Chondrocyte (in vitro differentiated cells): ENCODE results near the gene TNPO3. TPM values are rescaled to one million over a fixed set of nuclear protein-coding genes. Genes with fewer than 3 reads are reported as not detected.

Experiments
- DNase-seq: peaks from one replicate; pipeline ENCODE4 v3.0.0; 2021; ENCODE audit warnings: mixed read lengths, low spot score
- H3K27ac Mint-ChIP-seq: one replicate; pipeline ENCODE4 v1.8.0; 2021; ENCODE audit warnings: mild to moderate bottlenecking, moderate library complexity, mixed read lengths; ENCODE audit not compliant: unreplicated experiment
- H3K27me3 Mint-ChIP-seq: 2 replicates; pipeline ENCODE4 v1.8.0; 2021; ENCODE audit warnings: low read depth, mixed read lengths
- H3K36me3 Mint-ChIP-seq: 2 replicates; pipeline ENCODE4 v1.8.0; 2021; ENCODE audit warnings: low read depth, mixed read lengths
- H3K4me1 Mint-ChIP-seq: 2 replicates; pipeline ENCODE4 v1.8.0; 2021; ENCODE audit warnings: low read depth, mild to moderate bottlenecking, mixed read lengths
- H3K4me3 Mint-ChIP-seq: one replicate; pipeline ENCODE4 v1.8.0; 2021; ENCODE audit warnings: mild to moderate bottlenecking, moderate library complexity, mixed read lengths; ENCODE audit not compliant: unreplicated experiment
- H3K9me3 Mint-ChIP-seq: 2 replicates; pipeline ENCODE4 v1.8.0; 2021; ENCODE audit warnings: low read depth, mixed read lengths
- total RNA-seq: library from RNA; stranded (reverse); gene quantifications from 3 replicates; pipeline ENCODE4 v1.2.1, GENCODE V29; 2021
- TF ChIP-seq, protein P1 (sequence below): fragments of 200-600 bp; sonication (generic); IDR thresholded peaks from 2 replicates; pipeline ENCODE4 v1.5.0; 2021; ENCODE audit warnings: antibody characterized with exemption, mild to moderate bottlenecking, moderate library complexity

TNPO3 gene
- total RNA-seq, 1 donor from 2014 or later = 44.0 TPM

DNA sequence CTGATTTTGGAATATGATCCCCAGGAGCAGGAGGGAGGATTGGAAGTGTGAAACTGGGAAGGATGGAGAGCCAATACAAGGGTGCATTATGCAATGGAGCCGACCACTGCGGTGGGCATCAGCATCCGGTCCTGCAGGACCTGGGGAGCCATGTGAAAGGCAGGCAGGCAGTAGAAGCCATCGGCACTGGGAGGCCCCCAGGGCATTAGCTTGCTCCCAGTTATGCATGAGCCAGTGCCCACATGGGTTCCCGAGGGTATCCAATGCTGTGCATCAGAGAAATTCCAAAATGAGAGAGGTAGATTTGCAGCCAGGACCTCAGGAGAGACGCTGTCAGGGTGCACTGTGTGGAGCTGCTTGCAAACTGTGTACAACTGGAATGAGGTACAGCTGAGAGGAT lies 135.7 kb downstream of the TNPO3 start:
- Mint-ChIP-seq H3K4me3 (no peak overlapping the region), H3K27me3 (peaks cover 54% of the 10 kb centered on the region), H3K27ac (no peak overlapping the region), H3K4me1 (peaks cover 3% of the 10 kb centered on the region), H3K9me3 (no peaks in the 10 kb centered on the region), H3K36me3 (no peaks in the 10 kb centered on the region)
- DNase-seq = no peak
- TF ChIP-seq, protein P1, sequence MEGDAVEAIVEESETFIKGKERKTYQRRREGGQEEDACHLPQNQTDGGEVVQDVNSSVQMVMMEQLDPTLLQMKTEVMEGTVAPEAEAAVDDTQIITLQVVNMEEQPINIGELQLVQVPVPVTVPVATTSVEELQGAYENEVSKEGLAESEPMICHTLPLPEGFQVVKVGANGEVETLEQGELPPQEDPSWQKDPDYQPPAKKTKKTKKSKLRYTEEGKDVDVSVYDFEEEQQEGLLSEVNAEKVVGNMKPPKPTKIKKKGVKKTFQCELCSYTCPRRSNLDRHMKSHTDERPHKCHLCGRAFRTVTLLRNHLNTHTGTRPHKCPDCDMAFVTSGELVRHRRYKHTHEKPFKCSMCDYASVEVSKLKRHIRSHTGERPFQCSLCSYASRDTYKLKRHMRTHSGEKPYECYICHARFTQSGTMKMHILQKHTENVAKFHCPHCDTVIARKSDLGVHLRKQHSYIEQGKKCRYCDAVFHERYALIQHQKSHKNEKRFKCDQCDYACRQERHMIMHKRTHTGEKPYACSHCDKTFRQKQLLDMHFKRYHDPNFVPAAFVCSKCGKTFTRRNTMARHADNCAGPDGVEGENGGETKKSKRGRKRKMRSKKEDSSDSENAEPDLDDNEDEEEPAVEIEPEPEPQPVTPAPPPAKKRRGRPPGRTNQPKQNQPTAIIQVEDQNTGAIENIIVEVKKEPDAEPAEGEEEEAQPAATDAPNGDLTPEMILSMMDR = no peak

DNA sequence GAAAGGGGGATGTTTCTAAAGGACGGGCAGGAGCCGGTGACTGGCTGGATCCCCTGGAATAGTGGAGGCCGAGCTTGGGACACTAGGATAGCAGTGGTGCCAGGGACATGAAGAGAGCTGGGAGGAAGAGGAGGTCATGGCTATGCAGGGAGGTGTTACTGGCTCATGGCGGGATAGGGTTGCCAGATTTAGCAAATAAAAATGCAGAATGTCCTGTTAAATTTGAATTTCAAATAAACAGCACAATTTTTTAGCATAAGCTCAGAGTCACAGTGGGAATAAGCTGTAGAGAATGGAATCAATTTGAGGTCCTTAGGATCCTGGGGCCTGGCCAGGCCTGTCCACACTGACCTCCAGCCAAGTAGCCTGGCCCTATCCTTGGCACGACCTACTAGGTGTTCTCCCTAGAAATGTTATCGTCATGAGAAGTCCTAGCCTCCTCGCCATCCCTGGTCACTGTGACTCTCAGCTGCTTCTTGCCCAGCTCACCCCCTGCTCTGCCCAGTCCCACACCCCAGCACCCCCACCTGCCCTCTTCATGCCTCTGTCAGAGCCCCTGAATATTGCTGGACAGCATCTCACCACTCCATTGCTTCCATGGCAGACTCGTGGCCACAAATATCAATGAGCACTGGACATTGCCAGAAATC lies 136.8 kb downstream of the TNPO3 start:
- no peak for DNase-seq
- Mint-ChIP-seq H3K27ac (no peak overlapping the region), H3K9me3 (no peaks in the 10 kb centered on the region), H3K36me3 (no peaks in the 10 kb centered on the region), H3K4me3 (no peak overlapping the region), H3K27me3 (peaks cover 52% of the 10 kb centered on the region), H3K4me1 (peaks cover 3% of the 10 kb centered on the region)
- TF ChIP-seq, protein P1 = no peak

DNA sequence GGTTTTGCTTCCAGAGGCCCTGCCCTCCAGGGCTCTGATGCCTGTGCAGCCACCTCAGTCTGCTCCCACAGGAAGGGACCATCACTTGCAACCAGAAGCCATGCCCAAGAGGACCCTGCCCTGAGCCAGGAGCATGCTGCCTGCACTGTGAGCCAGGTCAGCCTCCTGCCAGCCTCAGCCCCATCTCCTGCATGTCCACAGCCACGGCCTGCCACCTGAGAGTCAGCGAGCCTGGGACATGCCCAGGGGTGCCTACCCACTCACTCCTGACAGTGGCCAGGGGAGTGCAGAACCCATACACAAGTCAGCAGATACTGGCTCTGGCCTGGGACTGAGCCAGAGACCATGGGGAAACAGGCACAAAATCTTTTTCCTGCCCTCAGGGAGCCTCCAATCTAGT lies 137.8 kb downstream of the TNPO3 start:
- Mint-ChIP-seq H3K9me3 (no peaks in the 10 kb centered on the region), H3K27me3 (peaks cover 47% of the 10 kb centered on the region), H3K4me3 (no peak overlapping the region), H3K27ac (no peak overlapping the region), H3K4me1 (peaks cover 3% of the 10 kb centered on the region), H3K36me3 (no peaks in the 10 kb centered on the region)
- TF ChIP-seq, protein P1 = no peak
- DNase-seq = no peak

DNA sequence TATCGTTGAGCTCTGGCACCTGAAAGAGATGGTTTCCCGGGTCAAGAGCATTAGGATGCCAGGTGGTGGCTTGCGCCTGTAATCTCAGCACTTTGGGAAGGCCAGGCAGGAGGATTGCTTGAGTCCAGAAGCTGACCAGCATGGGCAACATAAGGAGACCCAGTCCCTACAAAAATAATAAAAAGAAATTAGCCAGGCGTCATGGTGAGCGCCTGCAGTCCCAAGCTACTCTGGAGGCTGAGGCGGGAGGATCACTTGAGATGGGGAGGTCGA lies 138.3 kb downstream of the TNPO3 start:
- Mint-ChIP-seq H3K9me3 (no peaks in the 10 kb centered on the region), H3K4me1 (peaks cover 3% of the 10 kb centered on the region), H3K4me3 (no peak overlapping the region), H3K27ac (no peak overlapping the region), H3K36me3 (no peaks in the 10 kb centered on the region), H3K27me3 (peaks cover 47% of the 10 kb centered on the region)
- TF ChIP-seq, protein P1 = no peak
- no peak for DNase-seq

DNA sequence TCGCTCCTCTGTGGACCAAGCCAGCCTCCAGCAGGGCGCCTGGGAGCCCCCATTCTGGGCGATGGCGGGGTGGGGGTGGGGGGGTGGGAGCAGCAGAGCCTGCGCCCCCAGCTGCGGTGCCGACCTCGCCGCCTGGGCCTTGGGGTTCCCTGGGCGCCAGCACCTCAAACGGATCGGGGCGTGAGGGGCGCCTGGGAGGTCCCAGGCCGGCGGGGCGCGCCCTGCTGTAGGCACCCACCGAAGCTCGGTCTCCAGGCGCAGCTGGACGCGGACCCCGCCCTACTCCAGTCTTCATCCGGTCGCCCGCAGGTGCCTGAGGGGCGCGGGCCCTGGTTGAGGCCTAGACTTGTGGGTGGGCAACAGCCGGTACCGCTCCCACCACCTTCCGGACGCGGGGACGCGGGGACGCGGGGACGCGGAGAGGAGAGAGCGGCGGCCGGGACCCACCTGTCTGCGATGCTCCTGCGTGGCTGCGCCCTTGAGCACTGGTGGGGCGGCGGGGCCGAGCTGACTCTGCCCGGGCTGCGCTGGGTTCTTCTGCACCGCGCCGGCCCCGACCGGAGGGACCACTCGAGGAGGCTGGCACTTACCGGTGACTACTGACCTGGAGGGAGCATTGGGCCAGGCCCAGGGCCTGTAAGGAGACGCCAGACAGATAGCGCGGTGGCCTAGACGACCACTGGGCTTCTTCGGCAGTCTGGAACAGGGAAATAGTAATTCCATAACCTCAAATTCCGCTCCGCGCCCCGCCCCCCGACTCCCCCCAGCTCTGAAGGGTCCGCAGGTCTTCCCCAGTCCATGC lies 138.9 kb downstream of the TNPO3 start:
- Mint-ChIP-seq H3K9me3 (no peaks in the 10 kb centered on the region), H3K36me3 (no peaks in the 10 kb centered on the region), H3K4me1 (peaks cover 3% of the 10 kb centered on the region), H3K4me3 (no peak overlapping the region), H3K27ac (no peak overlapping the region), H3K27me3 (peaks cover 47% of the 10 kb centered on the region)
- DNase-seq = peak; percentile 93
- TF ChIP-seq, protein P1 = no peak
